ENCODE results near the gene ZNF335. TPM values are rescaled to one million over a fixed set of nuclear protein-coding genes. Genes with fewer than 3 reads are reported as not detected.
"Not testable (repeated sequence)": the region's sequence is repeated elsewhere in the genome, so short reads cannot be mapped to it uniquely, and the experiment has no call there.

The ZNF335 gene
- total RNA-seq, 1 donor from 2014 or later = 23.9 TPM

GRCh38 chr20:46000262-46000996 is 28.4 kb upstream of the ZNF335 start:
- Mint-ChIP-seq H3K9me3 (ENCODE audit: unreplicated experiment) (no peaks in the 10 kb centered on the region), H3K4me1 (ENCODE audit: unreplicated experiment) (no peaks in the 10 kb centered on the region), H3K27me3 (ENCODE audit: unreplicated experiment) (peaks cover 44% of the 10 kb centered on the region), H3K4me3 (ENCODE audit: unreplicated experiment) (no peak overlapping the region), H3K27ac (ENCODE audit: unreplicated experiment) (no peak overlapping the region), H3K36me3 (ENCODE audit: unreplicated experiment) (no peaks in the 10 kb centered on the region)
- TF ChIP-seq, protein P1, sequence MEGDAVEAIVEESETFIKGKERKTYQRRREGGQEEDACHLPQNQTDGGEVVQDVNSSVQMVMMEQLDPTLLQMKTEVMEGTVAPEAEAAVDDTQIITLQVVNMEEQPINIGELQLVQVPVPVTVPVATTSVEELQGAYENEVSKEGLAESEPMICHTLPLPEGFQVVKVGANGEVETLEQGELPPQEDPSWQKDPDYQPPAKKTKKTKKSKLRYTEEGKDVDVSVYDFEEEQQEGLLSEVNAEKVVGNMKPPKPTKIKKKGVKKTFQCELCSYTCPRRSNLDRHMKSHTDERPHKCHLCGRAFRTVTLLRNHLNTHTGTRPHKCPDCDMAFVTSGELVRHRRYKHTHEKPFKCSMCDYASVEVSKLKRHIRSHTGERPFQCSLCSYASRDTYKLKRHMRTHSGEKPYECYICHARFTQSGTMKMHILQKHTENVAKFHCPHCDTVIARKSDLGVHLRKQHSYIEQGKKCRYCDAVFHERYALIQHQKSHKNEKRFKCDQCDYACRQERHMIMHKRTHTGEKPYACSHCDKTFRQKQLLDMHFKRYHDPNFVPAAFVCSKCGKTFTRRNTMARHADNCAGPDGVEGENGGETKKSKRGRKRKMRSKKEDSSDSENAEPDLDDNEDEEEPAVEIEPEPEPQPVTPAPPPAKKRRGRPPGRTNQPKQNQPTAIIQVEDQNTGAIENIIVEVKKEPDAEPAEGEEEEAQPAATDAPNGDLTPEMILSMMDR (IDR thresholded peaks at IDR 0.05) = no peak
- no peak for DNase-seq (ENCODE audit: extremely low spot score, unreplicated experiment)

DNA sequence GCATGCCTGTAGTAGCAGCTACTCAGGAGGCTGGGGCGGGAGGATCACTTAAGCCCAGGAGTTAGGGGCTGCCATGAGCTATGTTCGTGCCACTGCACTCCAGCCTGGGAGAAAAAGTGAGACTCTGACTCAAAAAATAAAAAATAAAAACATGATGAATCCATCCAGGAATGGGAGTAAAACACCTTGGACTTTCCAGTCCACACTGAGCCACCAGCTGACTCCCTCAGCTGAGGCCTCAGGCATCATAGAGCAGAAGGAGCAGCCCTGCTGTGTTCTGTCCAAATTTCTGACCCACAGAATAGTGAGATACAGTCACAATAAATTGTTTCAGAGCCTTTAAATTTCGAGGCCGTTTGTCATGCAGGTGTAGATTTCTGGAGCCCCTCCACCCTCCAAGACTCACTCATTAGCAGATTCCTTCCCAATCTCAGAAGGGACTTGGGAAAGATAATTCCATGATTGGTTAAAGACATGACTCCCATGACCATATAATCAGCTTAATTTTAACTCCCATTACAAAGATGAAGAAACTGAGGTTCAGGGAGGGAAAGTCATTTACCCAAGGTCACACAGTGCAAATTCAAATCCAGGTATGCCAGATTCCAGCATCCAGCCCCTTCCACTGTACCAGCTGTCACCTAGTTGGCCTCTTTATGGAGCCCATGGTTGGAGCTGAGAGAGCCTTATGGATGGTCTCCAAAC is 27.7 kb upstream of the ZNF335 start:
- Mint-ChIP-seq H3K4me1 (ENCODE audit: unreplicated experiment) (no peaks in the 10 kb centered on the region), H3K36me3 (ENCODE audit: unreplicated experiment) (no peaks in the 10 kb centered on the region), H3K27me3 (ENCODE audit: unreplicated experiment) (peaks cover 44% of the 10 kb centered on the region), H3K9me3 (ENCODE audit: unreplicated experiment) (no peaks in the 10 kb centered on the region), H3K4me3 (ENCODE audit: unreplicated experiment) (no peak overlapping the region), H3K27ac (ENCODE audit: unreplicated experiment) (no peak overlapping the region)
- no peak for DNase-seq (ENCODE audit: extremely low spot score, unreplicated experiment)
- TF ChIP-seq, protein P1 (IDR thresholded peaks at IDR 0.05) = no peak

DNA sequence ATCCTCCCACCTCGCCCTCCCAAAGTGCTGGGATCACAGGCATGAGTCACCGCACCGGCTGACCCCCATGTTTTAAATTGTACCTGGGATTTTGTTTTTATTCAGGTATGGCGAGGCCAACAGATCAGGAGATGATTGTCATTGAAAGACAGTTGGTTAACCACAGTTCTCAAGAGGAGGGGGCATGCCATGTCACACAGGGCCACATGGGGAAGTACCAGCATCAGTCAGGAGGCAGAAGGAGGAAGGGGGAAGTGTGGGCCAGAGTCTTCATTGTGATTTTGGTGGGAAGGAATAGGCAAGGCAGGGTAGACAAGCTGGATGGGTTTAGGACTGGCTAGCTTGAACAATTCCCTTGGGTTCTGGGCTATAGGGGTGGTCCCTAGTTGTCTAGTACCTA is 26.8 kb upstream of the ZNF335 start:
- peaks cover under 1% of the 10 kb centered on the region for H3K4me1 Mint-ChIP-seq (ENCODE audit: unreplicated experiment)
- H3K4me3 Mint-ChIP-seq (ENCODE audit: unreplicated experiment) = no peak overlapping the region
- TF ChIP-seq, protein P1 (IDR thresholded peaks at IDR 0.05) = no peak
- H3K9me3 Mint-ChIP-seq (ENCODE audit: unreplicated experiment) = no peaks in the 10 kb centered on the region
- H3K36me3 Mint-ChIP-seq (ENCODE audit: unreplicated experiment) = no peaks in the 10 kb centered on the region
- no peak for DNase-seq (ENCODE audit: extremely low spot score, unreplicated experiment)
- H3K27ac Mint-ChIP-seq (ENCODE audit: unreplicated experiment) = no peak overlapping the region
- H3K27me3 Mint-ChIP-seq (ENCODE audit: unreplicated experiment) = peaks cover 42% of the 10 kb centered on the region

GRCh38 chr20:45998337-45998736 is 26.3 kb upstream of the ZNF335 start:
- Mint-ChIP-seq H3K36me3 (ENCODE audit: unreplicated experiment) (no peaks in the 10 kb centered on the region), H3K4me1 (ENCODE audit: unreplicated experiment) (peaks cover 5% of the 10 kb centered on the region), H3K4me3 (ENCODE audit: unreplicated experiment) (no peak overlapping the region), H3K27me3 (ENCODE audit: unreplicated experiment) (peaks cover 39% of the 10 kb centered on the region), H3K9me3 (ENCODE audit: unreplicated experiment) (no peaks in the 10 kb centered on the region), H3K27ac (ENCODE audit: unreplicated experiment) (no peak overlapping the region)
- TF ChIP-seq, protein P1 (IDR thresholded peaks at IDR 0.05) = no peak
- no peak for DNase-seq (ENCODE audit: extremely low spot score, unreplicated experiment)

- no peaks in the 10 kb centered on the region for H3K9me3 Mint-ChIP-seq (ENCODE audit: unreplicated experiment)
- no peak overlapping the region for H3K27ac Mint-ChIP-seq (ENCODE audit: unreplicated experiment)
- no peaks in the 10 kb centered on the region for H3K36me3 Mint-ChIP-seq (ENCODE audit: unreplicated experiment)
- H3K27me3 Mint-ChIP-seq (ENCODE audit: unreplicated experiment) = peaks cover 39% of the 10 kb centered on the region
- peaks cover 6% of the 10 kb centered on the region for H3K4me1 Mint-ChIP-seq (ENCODE audit: unreplicated experiment)
- DNase-seq (ENCODE audit: extremely low spot score, unreplicated experiment) = no peak
- H3K4me3 Mint-ChIP-seq (ENCODE audit: unreplicated experiment) = no peak overlapping the region
- TF ChIP-seq, protein P1 (IDR thresholded peaks at IDR 0.05) = no peak
These were observed 25.2 kb upstream of the ZNF335 start for GRCh38 chr20:45997187-45997586.

- H3K27ac Mint-ChIP-seq (ENCODE audit: unreplicated experiment); H3K36me3 Mint-ChIP-seq (ENCODE audit: unreplicated experiment); H3K4me3 Mint-ChIP-seq (ENCODE audit: unreplicated experiment); H3K4me1 Mint-ChIP-seq (ENCODE audit: unreplicated experiment); H3K9me3 Mint-ChIP-seq (ENCODE audit: unreplicated experiment); DNase-seq (ENCODE audit: extremely low spot score, unreplicated experiment): not testable (repeated sequence)
- H3K27me3 Mint-ChIP-seq (ENCODE audit: unreplicated experiment) = peaks cover 29% of the 10 kb centered on the region
These were observed 23.6 kb upstream of the ZNF335 start for GRCh38 chr20:45995495-45996097.

Measured in osteocyte (in vitro differentiated cells).